Stimulated activated CD4-positive, alpha-beta T cell treated with anti-CD3 and anti-CD28 coated beads, Interleukin-1b, Interleukin-23, amount 100 ng/mL, for 1 hour (primary cell): ENCODE data around the gene ANO4.

Experiments used
- DNase-seq, 2 donors: peaks; one replicate each; pipeline ENCODE4 v3.0.0-alpha.2; 2020; ENCODE audit warnings: low read depth in 2 of 2

Gene ANO4

GRCh38 chr12:100951756-100952155 lies 157.2 kb downstream of the ANO4 start:
- no peak for DNase-seq

GRCh38 chr12:100953217-100953616 lies 158.6 kb downstream of the ANO4 start:
- DNase-seq: no peak

- no peak for DNase-seq
These were observed 159.1 kb downstream of the ANO4 start for GRCh38 chr12:100953677-100954076.

GRCh38 chr12:100954118-100954517 lies 159.5 kb downstream of the ANO4 start:
- DNase-seq: no peak

GRCh38 chr12:100955139-100955538 lies 160.6 kb downstream of the ANO4 start:
- DNase-seq: no peak

- DNase-seq: no peak
These were observed 161.8 kb downstream of the ANO4 start for GRCh38 chr12:100956311-100956852.

- DNase-seq: no peak
These were observed 164.9 kb downstream of the ANO4 start for GRCh38 chr12:100959481-100959880.

- no peak for DNase-seq
These were observed 167.6 kb downstream of the ANO4 start for GRCh38 chr12:100962086-100962712.

GRCh38 chr12:100963381-100963780 lies 168.8 kb downstream of the ANO4 start:
- no peak for DNase-seq

- DNase-seq: no peak
These were observed 169.5 kb downstream of the ANO4 start for GRCh38 chr12:100964028-100964427.

- no peak for DNase-seq
These were observed 172.6 kb downstream of the ANO4 start for GRCh38 chr12:100967189-100967588.

GRCh38 chr12:100970894-100971293 lies 176.3 kb downstream of the ANO4 start:
- no peak for DNase-seq

GRCh38 chr12:100972121-100972520 lies 177.5 kb downstream of the ANO4 start:
- DNase-seq: no peak

GRCh38 chr12:100974341-100974740 lies 179.8 kb downstream of the ANO4 start:
- DNase-seq: no peak

- no peak for DNase-seq
These were observed 180.2 kb downstream of the ANO4 start for GRCh38 chr12:100974747-100975146.

- no peak for DNase-seq
These were observed 182.2 kb downstream of the ANO4 start for GRCh38 chr12:100976735-100977134.

- no peak for DNase-seq
These were observed 186.3 kb downstream of the ANO4 start for GRCh38 chr12:100980856-100981255.

- DNase-seq: no peak
These were observed 188.1 kb downstream of the ANO4 start for GRCh38 chr12:100982511-100983183.

GRCh38 chr12:100984796-100985195 lies 190.2 kb downstream of the ANO4 start:
- no peak for DNase-seq

GRCh38 chr12:100986595-100987547 lies 192.3 kb downstream of the ANO4 start:
- DNase-seq: no peak

GRCh38 chr12:100987552-100988521 lies 193.3 kb downstream of the ANO4 start:
- no peak for DNase-seq
